Measurements from ENCODE around the gene PXDN. TPM values are rescaled to one million over a fixed set of nuclear protein-coding genes. Genes with fewer than 3 reads are reported as not detected.

PXDN gene
- total RNA-seq, 4 donors from 2014 or later = 7.0 to 9.5 (median 9.4) TPM

GRCh38 chr2:1755436-1756191 lies 11.3 kb upstream of the PXDN start:
- H3K27ac ChIP-seq = no peak overlapping the region
- peak in 1 of 2 donors; percentile 52 for DNase-seq (ENCODE audit: low spot score in 2 of 2)
- no peak for TF ChIP-seq CTCF (IDR thresholded peaks at IDR 0.05)
- no peak for TF ChIP-seq POLR2A (IDR thresholded peaks at IDR 0.05)
- no peak for TF ChIP-seq EP300 (IDR thresholded peaks at IDR 0.05)
- no peak for TF ChIP-seq POLR2AphosphoS5 (IDR thresholded peaks at IDR 0.05)

GRCh38 chr2:1754461-1755170 lies 10.3 kb upstream of the PXDN start:
- Histone ChIP-seq H3K36me3 (no peaks in the 10 kb centered on the region), H3K9me3 (no peaks in the 10 kb centered on the region), H3K4me3 (no peak overlapping the region), H3K27me3 (peaks cover 6% of the 10 kb centered on the region), H3K4me1 (peaks cover 3% of the 10 kb centered on the region), H3K27ac (no peak overlapping the region)
- peak in 1 of 2 donors; percentile 64 for DNase-seq (ENCODE audit: low spot score in 2 of 2)
- TF ChIP-seq CTCF (IDR thresholded peaks at IDR 0.05) = no peak
- WGBS = 95% methylated on average over 14 of the region's 16 CpGs

More at GRCh38 chr2:1755436-1756191, 11.3 kb upstream of the PXDN start:
- WGBS = 81% methylated on average over 18 of the region's 18 CpGs
- H3K9me3 ChIP-seq = no peaks in the 10 kb centered on the region
- H3K27me3 ChIP-seq = peaks cover 6% of the 10 kb centered on the region
- no peak overlapping the region for H3K4me3 ChIP-seq
- H3K36me3 ChIP-seq = no peaks in the 10 kb centered on the region
- H3K4me1 ChIP-seq = peaks cover 3% of the 10 kb centered on the region

- Histone ChIP-seq H3K4me1 (peaks cover 3% of the 10 kb centered on the region), H3K27ac (no peak overlapping the region), H3K27me3 (peaks cover 8% of the 10 kb centered on the region), H3K36me3 (no peaks in the 10 kb centered on the region), H3K4me3 (no peak overlapping the region), H3K9me3 (no peaks in the 10 kb centered on the region)
- DNase-seq (ENCODE audit: low spot score in 2 of 2) = peak in 1 of 2 donors; percentile 76
- no peak for TF ChIP-seq POLR2AphosphoS5 (IDR thresholded peaks at IDR 0.05)
- TF ChIP-seq POLR2A (IDR thresholded peaks at IDR 0.05) = no peak
- TF ChIP-seq EP300 (IDR thresholded peaks at IDR 0.05) = no peak
- TF ChIP-seq CTCF (IDR thresholded peaks at IDR 0.05) = no peak
- 85% methylated on average over 12 of the region's 12 CpGs for WGBS
Observed at GRCh38 chr2:1754046-1754445, 9.7 kb upstream of the PXDN start.

- WGBS = 71% methylated on average over 6 of the region's 6 CpGs
- DNase-seq (ENCODE audit: low spot score in 2 of 2) = peak in 1 of 2 donors; percentile 43
Observed at GRCh38 chr2:1752751-1753150, 8.4 kb upstream of the PXDN start.

More at GRCh38 chr2:1752751-1753150, 8.4 kb upstream of the PXDN start:
- H3K4me1 ChIP-seq = peaks cover 3% of the 10 kb centered on the region
- H3K9me3 ChIP-seq = no peaks in the 10 kb centered on the region
- no peak overlapping the region for H3K4me3 ChIP-seq
- H3K27me3 ChIP-seq = peaks cover 21% of the 10 kb centered on the region
- H3K36me3 ChIP-seq = no peaks in the 10 kb centered on the region
- TF ChIP-seq POLR2A (IDR thresholded peaks at IDR 0.05) (no peak), EP300 (IDR thresholded peaks at IDR 0.05) (no peak), POLR2AphosphoS5 (IDR thresholded peaks at IDR 0.05) (no peak), CTCF (IDR thresholded peaks at IDR 0.05) (no peak)
- no peak overlapping the region for H3K27ac ChIP-seq

Measured in suprapubic skin (tissue), 4 donors.